Cardiac muscle cell (in vitro differentiated cells and primary cell): ENCODE measurements around the gene DAND5. TPM values are rescaled to one million over a fixed set of nuclear protein-coding genes. Genes with fewer than 3 reads are reported as not detected.
A peak's percentile ranks its signal among the peaks of the same experiment; 100 is the strongest.

Source experiments
- DNase-seq, 2 donors: peaks; one replicate each; pipeline versions ENCODE4 v3.0.0 to v3.0.0-alpha.2; 2010 to 2017; ENCODE audit warnings: low read depth in 1 of 2, low spot score in 1 of 2
- H3K27ac ChIP-seq: fragments of 200-600 bp; sonication (generic); 2 replicates; pipeline ENCODE4 v1.5.1; 2016
- H3K27me3 ChIP-seq: fragments of 200-600 bp; sonication (generic); 2 replicates; pipeline ENCODE4 v1.6.0; 2016; ENCODE audit warnings: control low read depth
- H3K36me3 ChIP-seq: fragments of 200-600 bp; sonication (generic); 2 replicates; pipeline ENCODE4 v1.5.1; 2016; ENCODE audit warnings: control low read depth
- H3K4me1 ChIP-seq: fragments of 200-600 bp; sonication (generic); 2 replicates; pipeline ENCODE4 v1.8.1; 2017; ENCODE audit warnings: low read depth, mild to moderate bottlenecking, mixed run types
- H3K4me3 ChIP-seq: fragments of 200-600 bp; sonication (generic); 2 replicates; pipeline ENCODE4 v1.5.1; 2016; ENCODE audit warnings: mild to moderate bottlenecking
- H3K9me3 ChIP-seq: fragments of 200-600 bp; sonication (generic); 2 replicates; pipeline ENCODE4 v1.5.1; 2017; ENCODE audit warnings: low read depth, mild to moderate bottlenecking, control low read depth
- CTCF ChIP-seq: IDR thresholded peaks from 2 replicates; pipeline ENCODE4 v1.5.1; 2012; ENCODE audit warnings: low read depth, mild to moderate bottlenecking, low read length
- polyA plus RNA-seq: library from polyadenylated mRNA; unstranded; fragments of >200 nt; fragmentation: Nextera tagmentation; extraction: Ambion mirVana; gene quantifications from 2 replicates; pipeline ENCODE4 v1.2.1, GENCODE V29; 2016
- total RNA-seq: library from RNA; depleted of rRNA; stranded (reverse); fragments of >200 nt; gene quantifications from 2 replicates; pipeline ENCODE4 v1.2.3, GENCODE V29; 2016

The DAND5 gene
- total and polyA plus RNA-seq, 2 experiments from 2014 or later = 0.07 TPM; not detected in 1

DNA sequence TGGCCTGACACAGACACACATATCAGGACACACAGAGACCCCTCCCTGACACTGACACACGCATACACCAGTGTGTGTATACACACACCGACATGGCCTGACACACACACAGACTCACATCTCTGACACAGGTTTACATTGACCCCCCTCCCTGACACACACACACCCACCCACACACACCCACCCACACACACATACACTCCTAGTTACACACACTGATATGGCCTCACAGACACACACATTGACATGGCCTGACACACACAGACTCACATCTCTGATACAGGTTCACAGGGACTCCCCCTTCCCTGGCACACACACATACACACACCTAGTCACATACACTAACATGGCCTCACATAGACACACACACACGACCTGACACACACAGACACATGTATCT lies 21.5 kb downstream of the DAND5 start:
- TF ChIP-seq CTCF = no peak
- no peak for DNase-seq
- Histone ChIP-seq H3K4me3 (no peak overlapping the region), H3K27me3 (peaks cover 96% of the 10 kb centered on the region), H3K4me1 (no peaks in the 10 kb centered on the region), H3K9me3 (no peaks in the 10 kb centered on the region), H3K27ac (no peak overlapping the region), H3K36me3 (no peaks in the 10 kb centered on the region)

- no peaks in the 10 kb centered on the region for H3K9me3 ChIP-seq
- no peak overlapping the region for H3K4me3 ChIP-seq
- no peak for DNase-seq
- H3K27ac ChIP-seq = no peak overlapping the region
- peaks cover 96% of the 10 kb centered on the region for H3K27me3 ChIP-seq
- H3K36me3 ChIP-seq = no peaks in the 10 kb centered on the region
- TF ChIP-seq CTCF = no peak
- H3K4me1 ChIP-seq = no peaks in the 10 kb centered on the region
Observed at GRCh38 chr19:12991296-12991695, 21.9 kb downstream of the DAND5 start.

DNA sequence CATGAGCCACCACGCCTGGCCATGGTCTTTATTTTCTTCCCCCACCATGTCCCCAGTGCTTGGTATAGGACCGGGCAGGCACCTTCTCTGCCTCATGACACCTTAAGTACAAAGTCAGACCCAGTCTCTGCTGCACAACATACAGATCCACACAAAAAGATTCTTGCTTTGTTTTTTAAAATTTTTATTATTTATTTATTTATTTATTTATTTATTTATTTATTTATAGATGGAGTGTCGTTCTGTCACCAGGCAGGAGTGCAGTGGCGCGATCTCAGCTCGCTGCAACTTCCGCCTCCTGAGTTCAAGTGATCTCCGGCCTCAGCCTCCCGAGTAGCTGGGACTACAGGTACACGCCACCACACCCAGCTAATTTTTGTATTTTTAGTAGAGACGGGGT lies 23.4 kb downstream of the DAND5 start:
- TF ChIP-seq CTCF = no peak
- Histone ChIP-seq H3K27me3 (peaks cover 96% of the 10 kb centered on the region), H3K27ac (no peak overlapping the region), H3K9me3 (no peaks in the 10 kb centered on the region), H3K36me3 (no peaks in the 10 kb centered on the region), H3K4me3 (no peak overlapping the region), H3K4me1 (no peaks in the 10 kb centered on the region)
- no peak for DNase-seq

DNA sequence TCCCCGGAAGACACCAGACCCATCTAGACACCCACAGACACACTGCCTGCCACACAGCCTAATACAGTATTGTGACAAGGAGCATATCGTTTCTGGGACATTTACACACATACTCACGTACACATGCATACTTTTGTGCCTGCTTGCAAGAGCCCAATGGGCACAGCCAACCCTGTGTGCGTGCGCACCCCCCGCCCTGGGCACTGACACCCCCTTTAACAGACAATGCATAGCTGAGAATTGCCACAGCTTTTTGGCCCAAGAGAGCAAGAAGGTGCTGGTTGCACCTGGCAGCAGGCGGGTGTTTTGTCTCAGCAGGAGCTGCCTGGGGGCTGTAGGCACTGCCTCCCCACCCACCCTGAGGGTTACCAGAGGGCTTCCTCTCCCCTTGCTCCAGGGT lies 24.2 kb downstream of the DAND5 start:
- no peaks in the 10 kb centered on the region for H3K9me3 ChIP-seq
- no peaks in the 10 kb centered on the region for H3K36me3 ChIP-seq
- no peak for TF ChIP-seq CTCF
- no peak for DNase-seq
- H3K27ac ChIP-seq = no peak overlapping the region
- H3K27me3 ChIP-seq = peaks cover 96% of the 10 kb centered on the region
- H3K4me1 ChIP-seq = no peaks in the 10 kb centered on the region
- no peak overlapping the region for H3K4me3 ChIP-seq

DNA sequence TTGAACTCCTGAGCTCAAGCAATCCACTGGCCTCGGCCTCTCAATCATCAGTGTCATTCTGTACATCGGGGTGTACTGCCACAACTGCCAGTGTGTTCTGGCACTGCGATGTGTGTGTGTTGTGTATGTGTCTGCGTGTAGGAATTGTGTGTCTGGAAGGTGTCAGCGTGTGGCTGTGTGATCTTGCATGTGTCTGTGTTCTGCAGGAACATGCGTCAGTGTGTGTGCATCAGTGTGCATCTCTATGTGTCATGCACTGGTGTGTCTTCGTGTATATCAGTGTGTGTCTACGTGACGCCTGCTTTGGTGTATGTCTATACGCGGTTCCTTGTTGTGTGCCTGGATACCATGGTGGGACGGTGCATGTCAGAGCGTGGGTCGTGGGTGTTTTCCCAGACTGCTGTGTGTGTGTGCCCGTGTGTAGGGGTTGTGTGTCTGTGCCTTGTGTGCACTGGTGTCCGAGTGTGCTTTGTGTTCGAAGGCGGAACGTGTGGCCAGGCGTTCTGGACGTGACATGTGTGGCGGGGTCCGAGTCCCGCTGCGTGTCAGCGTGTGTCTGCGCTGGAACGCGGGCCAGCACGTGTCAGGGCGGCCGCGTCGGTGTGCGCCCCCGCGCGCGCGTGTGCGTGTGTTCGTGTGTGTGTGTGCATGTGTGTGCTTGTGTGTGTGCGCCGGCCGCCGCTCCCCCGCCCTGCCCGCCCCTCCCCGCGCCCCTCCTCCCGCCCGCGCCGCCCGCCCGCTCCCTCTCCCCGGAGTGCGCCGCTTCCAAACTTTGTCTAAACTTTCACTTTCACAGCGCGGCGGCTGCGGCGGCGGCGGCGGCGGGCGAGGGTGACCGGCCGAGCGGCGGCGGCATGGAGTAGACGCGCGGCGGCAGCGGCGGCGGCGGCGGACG lies 25.6 kb downstream of the DAND5 start, which contains the start of gene NFIX:
Gene NFIX, plus strand, starts transcription at position 775 of the 895 bp plus-strand sequence. CDS start 363 bp downstream, outside the sequence.
- DNase-seq = peak; percentile 76 to 80

More for the DNA sequence above, 25.6 kb downstream of the DAND5 start, which contains the start of gene NFIX:
- Histone ChIP-seq H3K9me3 (no peaks in the 10 kb centered on the region), H3K27me3 (peaks cover 96% of the 10 kb centered on the region), H3K4me3 (peak within 1 kb of the TSS; percentile 45), H3K36me3 (no peaks in the 10 kb centered on the region), H3K4me1 (no peaks in the 10 kb centered on the region), H3K27ac (no peak within 1 kb of the TSS)
- TF ChIP-seq CTCF = no peak
